DMS79 (cell line): ENCODE measurements around the gene OSBPL7.

Experiments
- DNase-seq: peaks from one replicate; lab custom pipeline; 2025; lab: John Stamatoyannopoulos, UW

Gene OSBPL7

GRCh38 chr17:47847341-47848197, 26.0 kb upstream of the OSBPL7 start:
- no peak for DNase-seq

GRCh38 chr17:47846716-47847340, 25.2 kb upstream of the OSBPL7 start:
- no peak for DNase-seq

GRCh38 chr17:47845716-47846075, 24.1 kb upstream of the OSBPL7 start:
- no peak for DNase-seq

GRCh38 chr17:47844814-47845715, 23.5 kb upstream of the OSBPL7 start:
- DNase-seq, result no peak

- DNase-seq, result no peak
Measured at GRCh38 chr17:47844227-47844626, 22.6 kb upstream of the OSBPL7 start.

GRCh38 chr17:47843391-47843730, 21.8 kb upstream of the OSBPL7 start:
- DNase-seq, result no peak

GRCh38 chr17:47841488-47842291, 20.1 kb upstream of the OSBPL7 start:
- DNase-seq, result no peak

- DNase-seq, result peak; percentile 79
Measured at GRCh38 chr17:47840742-47841487, 19.3 kb upstream of the OSBPL7 start, which contains the start of gene SCRN2. SCRN2 (minus strand) TSS chr17:47841273; CDS start chr17:47840843, 430 bp downstream.

- no peak for DNase-seq
Measured at GRCh38 chr17:47840001-47840741, 18.6 kb upstream of the OSBPL7 start.

GRCh38 chr17:47839071-47839470, 17.5 kb upstream of the OSBPL7 start:
- no peak for DNase-seq

- DNase-seq, result no peak
Measured at GRCh38 chr17:47838636-47839035, 17.0 kb upstream of the OSBPL7 start.

- DNase-seq, result no peak
Measured at GRCh38 chr17:47837401-47838039, 15.9 kb upstream of the OSBPL7 start.

- DNase-seq, result no peak
Measured at GRCh38 chr17:47836601-47837000, 15.0 kb upstream of the OSBPL7 start.

- DNase-seq, result no peak
Measured at GRCh38 chr17:47834756-47835155, 13.2 kb upstream of the OSBPL7 start.

GRCh38 chr17:47831934-47832327, 10.3 kb upstream of the OSBPL7 start:
- DNase-seq, result no peak

GRCh38 chr17:47831003-47831933, 9.7 kb upstream of the OSBPL7 start, which contains the start of the genes LRRC46 and MRPL10:
LRRC46 (plus strand) TSS chr17:47831670; CDS start chr17:47831990, 320 bp downstream.
MRPL10 (minus strand) TSS chr17:47831541; CDS start chr17:47831511, 30 bp downstream.
- peak; percentile 88 for DNase-seq

- no peak for DNase-seq
Measured at GRCh38 chr17:47830396-47831002, 8.9 kb upstream of the OSBPL7 start.

- DNase-seq, result no peak
Measured at GRCh38 chr17:47829870-47830269, 8.3 kb upstream of the OSBPL7 start.
